HG03066 (cell line): ENCODE measurements around the gene CCDC24.

Experiments
- ATAC-seq: cut with Tn5 transposase; IDR thresholded peaks from one replicate; pipeline ENCODE4 v1.9.1; 2021; ENCODE audit warnings: low read depth; ENCODE audit not compliant: unreplicated experiment

Gene CCDC24

DNA sequence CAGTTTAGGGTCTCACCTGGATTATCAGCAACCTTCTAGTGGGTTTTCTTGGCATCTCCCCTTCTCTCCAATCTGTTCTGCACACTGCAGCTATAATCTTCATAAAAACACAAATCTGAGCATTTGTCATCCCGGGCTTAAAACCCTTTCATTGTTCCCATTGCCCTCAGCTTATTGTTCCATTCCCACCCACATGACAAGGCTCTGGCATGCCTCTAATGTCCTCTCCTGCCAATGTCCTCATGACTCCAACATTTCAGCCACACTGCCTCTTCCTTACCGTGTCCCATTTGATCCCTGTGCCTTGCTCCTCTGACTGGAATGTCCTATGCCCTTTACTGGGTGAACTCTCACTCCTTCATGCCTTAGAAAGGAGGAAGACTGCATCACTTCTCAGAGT lies 29.1 kb upstream of the CCDC24 start:
- no peak for ATAC-seq

DNA sequence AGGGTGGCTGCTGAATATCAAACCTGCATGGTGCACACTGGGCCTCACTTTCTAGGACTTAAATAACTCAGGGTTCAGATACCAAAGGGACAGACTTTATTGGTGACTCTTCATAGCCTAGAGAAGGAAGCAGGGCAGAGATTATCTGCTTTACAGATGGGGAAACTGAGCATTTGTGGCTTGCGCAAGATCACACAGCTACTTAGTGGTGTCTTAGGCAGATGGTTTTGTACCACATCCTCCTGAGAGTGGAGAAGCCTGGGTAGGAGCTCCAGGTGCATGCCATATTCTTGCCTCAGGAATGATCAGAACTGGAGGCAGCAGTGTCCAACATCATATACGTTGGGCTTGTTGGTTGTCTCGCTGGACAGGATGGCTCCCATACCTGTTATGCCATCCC lies 28.4 kb upstream of the CCDC24 start:
- ATAC-seq, result no peak

DNA sequence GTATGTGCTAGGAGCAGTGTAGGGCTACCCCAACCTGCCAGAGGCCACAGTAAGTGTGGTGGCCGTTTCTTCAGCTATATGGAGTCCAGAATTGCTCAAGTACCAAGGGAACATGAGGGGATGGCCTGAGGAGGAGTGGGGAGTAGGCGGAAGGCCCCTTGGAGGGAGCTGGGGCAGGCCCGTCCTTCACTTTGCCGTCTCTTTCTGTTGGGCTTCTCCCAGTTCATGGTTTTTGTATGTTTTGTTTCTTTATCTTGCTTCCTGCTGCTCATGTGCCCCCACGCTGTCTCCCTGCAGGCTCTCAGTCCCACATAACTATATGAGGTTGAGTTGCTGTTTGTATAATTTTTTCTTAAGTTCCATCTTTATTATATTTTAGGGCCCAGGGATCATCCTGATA lies 27.5 kb upstream of the CCDC24 start:
- ATAC-seq, result no peak

DNA sequence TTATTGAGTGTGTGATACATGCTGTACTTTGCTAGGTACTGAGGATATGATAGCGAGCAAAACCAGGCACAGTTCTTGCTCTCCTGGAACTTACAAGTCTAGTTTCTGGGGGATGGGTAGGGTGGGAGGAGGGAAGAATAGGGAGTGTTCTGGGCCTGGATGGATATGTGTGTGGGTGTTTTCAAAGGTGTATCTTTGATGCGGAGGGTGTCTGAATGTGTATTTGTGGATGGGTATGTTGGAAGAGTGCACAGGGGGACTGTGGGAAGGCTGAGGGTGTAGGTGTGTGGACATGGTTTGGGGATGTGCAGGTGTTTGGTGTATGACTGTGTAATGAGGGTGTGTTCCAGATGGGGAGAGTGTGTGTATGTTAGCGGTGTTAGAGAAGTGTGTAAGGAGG lies 26.1 kb upstream of the CCDC24 start:
- ATAC-seq, result no peak

DNA sequence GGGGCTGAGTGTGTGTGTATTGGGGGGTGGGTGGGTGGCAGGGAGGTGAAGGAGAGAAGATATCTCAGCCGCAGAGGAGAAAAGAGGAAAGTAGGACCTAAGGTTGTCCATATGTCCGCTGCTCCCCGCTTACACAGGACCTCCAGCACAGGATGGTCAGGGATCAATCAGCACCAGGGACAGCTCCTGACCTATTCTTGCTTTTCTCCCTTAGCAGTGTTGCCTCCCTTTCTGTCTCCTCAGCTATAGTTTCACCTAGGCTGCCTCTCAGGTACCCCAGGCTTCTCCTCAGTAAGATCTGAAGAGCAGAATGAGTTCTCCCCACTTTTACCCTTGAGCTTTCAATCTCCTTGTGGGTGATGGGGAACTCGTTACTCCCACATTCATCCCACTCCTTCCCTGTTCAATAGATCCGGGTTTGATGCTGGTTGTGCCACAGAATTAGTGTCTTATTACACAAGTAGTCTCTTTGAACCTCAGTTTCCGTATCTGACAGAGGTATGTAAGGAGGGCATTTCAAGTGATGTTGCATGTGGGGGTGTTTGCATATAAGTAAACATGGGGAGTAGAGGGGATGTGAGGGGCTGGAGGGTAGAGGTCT lies 23.0 kb upstream of the CCDC24 start:
- ATAC-seq, result no peak

DNA sequence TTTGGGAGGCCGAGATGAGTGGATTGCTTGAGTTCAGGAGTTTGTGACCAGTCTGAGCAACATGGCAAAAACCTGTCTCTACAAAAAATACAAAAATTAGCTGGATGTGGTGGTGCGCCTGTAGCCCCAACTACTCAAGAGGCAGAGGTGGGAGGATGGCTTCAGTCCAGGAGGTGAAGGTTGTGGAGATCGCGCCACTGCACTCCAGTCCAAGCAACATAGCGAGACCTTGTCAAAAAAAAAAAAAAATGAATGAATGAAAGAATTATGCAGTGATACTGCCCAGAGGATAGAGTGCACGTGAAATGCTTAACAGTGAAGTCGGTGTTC lies 22.0 kb upstream of the CCDC24 start:
- ATAC-seq, result no peak

DNA sequence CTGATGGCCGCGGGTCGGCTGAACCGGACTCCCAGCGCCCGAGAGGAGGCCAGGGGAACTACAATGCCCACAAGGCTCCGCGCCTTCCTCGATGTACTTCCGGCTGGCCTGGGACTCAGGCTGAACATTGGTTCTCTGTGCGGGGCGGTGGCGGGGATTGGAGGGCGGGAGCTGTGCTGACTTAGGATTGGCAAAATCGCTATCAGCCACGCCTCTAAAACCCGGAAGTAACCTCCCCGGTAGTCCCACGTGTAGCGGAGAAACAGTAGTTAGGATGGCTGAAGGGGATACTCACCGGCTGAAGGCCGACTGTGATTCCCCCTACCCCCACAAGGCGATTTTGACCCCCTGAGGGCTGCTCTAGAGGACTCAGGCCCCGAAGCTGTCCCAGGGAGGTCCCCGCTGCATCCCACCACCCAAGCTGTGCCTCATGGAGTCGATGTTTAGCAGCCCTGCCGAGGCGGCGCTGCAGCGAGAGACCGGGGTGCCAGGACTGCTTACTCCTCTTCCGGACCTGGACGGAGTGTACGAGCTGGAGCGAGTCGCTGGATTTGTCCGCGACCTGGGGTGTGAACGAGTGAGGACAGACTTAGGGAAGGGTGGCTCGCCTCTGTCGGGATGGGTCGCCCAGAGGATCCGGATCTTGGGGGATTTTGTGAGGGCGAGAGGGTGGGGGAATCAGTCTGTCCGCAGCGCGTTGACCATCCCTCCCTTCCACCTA lies 21.5 kb upstream of the CCDC24 start, which contains the start of gene DPH2:
DPH2 (plus strand) TSS at position 265 of the 721 bp plus-strand sequence; CDS start at position 431, 166 bp downstream.
- ATAC-seq, result peak; percentile 88

DNA sequence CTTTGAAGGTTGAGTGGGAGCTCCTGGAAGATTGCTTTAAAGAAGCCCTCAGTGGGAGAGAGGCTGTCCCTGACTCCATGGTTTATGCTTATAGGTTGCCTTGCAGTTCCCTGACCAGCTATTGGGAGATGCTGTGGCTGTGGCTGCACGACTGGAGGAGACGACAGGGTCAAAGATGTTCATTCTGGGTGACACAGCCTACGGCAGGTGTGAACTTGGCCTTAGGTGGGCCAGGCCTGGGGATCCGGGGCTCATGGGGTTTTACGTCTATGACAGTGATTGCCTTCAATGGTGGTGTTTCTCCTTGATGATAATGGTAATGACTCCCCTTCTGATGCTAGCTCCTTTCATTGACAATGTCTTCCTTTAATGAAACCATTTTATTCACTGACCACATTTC lies 20.9 kb upstream of the CCDC24 start:
- no peak for ATAC-seq

DNA sequence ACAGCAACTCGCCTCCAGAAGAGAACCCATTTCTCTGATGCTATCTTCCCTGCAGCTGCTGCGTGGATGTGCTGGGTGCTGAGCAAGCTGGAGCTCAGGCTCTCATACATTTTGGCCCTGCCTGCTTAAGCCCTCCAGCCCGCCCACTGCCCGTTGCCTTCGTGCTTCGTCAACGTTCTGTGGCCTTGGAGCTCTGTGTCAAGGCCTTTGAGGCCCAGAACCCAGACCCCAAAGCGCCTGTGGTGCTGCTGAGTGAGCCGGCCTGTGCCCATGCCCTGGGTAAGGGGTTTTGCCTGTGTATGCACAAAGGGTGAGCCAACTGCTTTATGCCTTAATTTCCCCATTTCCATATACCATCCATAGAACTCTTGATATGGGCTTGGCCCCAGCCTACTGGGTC lies 20.5 kb upstream of the CCDC24 start:
- no peak for ATAC-seq

DNA sequence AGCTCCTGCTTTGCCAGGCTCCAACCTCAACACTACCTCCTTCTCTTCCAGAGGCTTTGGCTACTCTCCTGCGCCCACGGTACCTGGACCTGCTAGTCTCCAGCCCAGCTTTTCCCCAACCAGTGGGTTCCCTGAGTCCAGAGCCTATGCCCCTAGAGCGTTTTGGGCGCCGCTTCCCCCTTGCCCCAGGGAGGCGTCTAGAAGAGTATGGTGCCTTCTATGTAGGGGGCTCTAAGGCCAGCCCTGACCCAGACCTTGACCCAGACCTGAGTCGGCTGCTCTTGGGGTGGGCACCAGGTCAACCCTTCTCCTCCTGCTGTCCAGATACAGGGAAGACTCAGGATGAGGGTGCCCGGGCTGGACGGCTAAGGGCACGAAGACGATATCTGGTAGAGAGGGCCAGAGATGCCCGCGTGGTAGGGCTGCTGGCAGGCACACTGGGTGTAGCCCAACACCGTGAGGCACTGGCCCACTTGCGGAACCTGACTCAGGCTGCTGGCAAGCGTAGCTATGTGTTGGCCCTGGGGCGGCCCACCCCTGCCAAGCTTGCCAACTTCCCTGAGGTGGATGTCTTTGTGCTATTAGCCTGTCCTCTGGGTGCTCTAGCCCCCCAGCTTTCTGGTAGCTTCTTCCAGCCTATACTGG lies 19.9 kb upstream of the CCDC24 start:
- no peak for ATAC-seq

DNA sequence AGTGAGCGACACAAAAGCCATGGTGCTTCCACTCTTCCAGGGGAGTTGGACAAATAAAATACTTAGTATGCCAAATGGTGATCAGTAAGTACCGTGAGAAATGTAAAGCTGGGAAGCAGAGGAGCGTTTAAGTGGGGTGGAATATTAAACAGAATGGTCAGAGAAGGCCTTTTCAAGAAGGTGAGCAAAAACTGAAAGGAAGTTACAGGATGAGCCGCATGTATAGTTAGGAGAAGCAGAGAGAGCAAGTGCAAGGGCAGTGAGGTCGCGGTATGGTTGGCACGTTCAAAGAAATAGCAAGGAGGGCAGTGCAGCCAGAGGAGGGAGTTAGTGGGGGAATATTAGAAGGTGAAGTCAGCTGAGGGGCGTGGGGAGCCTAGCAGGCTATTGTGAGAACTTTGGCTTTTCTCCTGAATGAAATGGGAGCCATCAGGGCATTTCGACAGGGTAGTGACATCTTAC lies 17.4 kb upstream of the CCDC24 start:
- no peak for ATAC-seq

DNA sequence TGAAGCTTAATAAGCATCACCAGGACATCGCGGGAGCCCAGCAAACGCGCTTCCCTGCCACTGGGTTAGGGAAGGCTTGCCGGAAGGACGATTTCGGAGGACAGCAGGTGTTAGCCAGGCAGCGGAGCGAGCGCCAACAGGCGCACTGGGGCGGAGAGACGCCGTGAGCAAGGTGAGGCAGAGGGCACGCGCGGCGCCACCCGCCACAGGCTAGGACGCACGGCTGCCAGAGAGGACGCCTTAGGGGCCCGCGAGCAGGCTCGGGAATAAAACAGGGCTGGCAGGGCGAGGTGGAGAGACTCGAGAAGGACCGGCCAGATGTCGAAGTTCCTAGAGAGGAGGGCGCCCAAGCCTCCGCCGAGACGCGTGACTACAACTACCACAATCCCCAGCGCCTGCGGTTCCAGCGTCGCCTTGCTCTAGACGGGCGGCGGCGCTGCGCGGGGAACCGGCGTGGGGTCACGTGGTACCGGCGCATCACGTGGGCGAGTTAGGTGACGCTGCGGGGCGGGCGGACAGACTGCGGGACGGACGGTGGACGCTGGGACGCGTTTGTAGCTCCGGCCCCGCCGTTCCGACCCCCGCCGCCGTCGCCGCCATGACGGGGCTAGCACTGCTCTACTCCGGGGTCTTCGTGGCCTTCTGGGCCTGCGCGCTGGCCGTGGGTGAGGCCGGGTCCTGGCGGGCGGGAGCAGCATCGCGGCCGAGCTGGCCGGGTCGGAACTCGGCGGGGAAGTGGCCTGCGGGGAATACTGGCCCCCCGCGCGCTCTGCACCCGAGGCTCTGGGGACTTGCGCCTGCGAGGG lies 16.8 kb upstream of the CCDC24 start, which contains the start of gene ATP6V0B:
ATP6V0B (plus strand) TSS at position 518 of the 806 bp plus-strand sequence; CDS start at position 599, 81 bp downstream.
- peak; percentile 63 for ATAC-seq

DNA sequence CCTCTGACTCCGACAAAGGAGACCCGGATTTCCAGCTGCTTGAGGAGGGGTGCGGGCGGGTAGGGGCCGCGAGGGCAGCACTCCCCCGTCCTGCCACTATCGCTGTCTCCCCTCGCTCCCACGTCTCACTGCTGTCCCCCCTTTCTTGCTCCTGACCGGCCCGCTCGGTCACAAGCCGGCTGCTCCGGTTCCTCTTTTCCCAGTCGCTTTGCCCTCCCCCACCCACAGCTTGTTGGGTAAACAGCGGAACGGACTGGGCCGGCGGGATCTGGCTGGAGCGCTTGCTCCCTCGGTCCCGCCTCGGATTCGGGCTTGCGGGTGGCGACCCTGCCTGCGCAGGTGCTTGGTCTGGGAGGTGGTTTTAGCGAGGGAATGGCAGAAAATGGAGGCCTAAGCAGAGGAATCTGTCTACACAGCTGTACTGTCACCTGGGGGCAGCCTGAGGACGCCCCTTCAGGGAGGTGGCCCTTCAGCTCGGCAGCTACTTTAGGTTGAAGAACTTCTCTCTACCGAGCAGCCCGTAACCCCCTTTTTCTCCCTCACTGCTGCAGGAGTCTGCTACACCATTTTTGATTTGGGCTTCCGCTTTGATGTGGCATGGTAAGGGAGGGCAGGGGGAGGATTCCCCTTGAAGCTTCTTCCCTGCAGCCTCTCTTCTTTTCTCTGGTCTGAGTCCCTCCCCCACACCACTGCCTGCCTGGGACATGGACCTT lies 16.0 kb upstream of the CCDC24 start:
- no peak for ATAC-seq

DNA sequence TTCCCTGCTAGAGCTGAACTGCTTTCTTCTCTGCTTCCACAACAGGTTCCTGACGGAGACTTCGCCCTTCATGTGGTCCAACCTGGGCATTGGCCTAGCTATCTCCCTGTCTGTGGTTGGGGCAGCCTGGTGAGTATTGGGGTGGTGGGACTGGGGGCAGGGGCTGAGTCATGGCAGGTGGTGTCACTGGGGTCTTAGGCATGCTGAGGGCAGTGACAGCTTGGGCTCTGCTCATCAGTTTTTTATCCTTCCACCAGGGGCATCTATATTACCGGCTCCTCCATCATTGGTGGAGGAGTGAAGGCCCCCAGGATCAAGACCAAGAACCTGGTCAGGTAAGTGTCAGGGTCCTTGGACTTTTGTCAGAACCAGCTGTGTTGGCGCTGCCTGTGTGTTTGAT lies 15.4 kb upstream of the CCDC24 start:
- ATAC-seq, result no peak

DNA sequence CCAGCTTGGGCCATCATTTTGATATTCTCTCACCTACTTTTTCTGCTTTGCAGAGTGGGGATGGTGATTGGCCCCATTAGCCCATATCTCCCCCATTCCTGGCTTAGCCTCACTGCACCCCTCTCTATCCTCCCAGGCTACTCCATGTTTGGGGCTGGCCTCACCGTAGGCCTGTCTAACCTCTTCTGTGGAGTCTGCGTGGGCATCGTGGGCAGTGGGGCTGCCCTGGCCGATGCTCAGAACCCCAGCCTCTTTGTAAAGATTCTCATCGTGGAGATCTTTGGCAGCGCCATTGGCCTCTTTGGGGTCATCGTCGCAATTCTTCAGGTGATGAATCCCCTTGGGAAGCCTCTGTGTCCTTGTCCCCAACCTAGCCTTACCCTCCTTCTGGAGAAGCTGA lies 14.5 kb upstream of the CCDC24 start:
- ATAC-seq, result no peak

DNA sequence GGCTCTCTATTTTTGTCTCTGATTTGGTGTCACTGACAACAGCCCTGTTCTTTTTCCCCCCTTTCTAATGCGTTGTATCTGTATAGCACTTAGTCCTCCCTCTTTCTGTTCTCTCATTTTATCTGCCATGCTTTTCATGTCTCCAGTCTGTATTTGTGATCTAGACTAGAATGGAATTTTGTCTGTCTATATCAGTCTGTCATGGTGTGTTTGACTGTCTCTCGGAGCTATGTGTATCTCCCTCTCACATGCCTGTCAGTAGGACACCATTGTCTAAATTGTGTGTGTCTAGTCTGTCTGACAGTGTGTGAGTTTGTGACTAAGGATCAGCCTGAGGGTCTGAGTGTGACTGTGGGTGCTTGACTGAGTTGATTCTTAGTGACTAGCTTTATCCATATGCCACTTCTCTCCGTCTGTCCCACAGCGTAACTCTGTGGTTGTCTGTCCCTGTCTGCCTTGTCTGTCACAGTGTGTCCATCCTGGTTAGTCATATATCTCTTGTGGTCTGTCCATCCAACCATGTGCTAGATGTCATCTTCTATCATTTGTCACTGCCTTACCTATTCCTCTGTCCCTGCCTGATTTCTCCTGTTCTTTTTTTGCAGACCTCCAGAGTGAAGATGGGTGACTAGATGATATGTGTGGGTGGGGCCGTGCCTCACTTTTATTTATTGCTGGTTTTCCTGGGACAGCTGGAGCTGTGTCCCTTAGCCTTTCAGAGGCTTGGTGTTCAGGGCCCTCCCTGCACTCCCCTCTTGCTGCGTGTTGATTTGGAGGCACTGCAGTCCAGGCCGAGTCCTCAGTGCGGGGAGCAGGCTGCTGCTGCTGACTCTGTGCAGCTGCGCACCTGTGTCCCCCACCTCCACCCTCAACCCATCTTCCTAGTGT lies 13.8 kb upstream of the CCDC24 start:
- no peak for ATAC-seq

DNA sequence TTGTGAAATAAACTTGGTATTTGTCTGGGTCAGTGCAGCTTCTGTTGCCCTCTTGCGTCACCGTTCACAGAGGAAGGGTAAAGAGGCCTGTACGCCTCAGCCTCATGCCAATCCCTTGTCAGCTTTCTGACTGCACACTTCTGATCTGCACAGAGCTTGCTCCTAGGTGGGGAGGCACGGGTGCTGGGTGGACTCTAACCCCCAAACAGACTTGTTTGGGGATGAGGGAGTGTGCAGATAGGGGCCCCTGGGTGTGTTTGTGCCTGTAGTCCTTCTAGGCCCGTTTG lies 13.2 kb upstream of the CCDC24 start:
- no peak for ATAC-seq

DNA sequence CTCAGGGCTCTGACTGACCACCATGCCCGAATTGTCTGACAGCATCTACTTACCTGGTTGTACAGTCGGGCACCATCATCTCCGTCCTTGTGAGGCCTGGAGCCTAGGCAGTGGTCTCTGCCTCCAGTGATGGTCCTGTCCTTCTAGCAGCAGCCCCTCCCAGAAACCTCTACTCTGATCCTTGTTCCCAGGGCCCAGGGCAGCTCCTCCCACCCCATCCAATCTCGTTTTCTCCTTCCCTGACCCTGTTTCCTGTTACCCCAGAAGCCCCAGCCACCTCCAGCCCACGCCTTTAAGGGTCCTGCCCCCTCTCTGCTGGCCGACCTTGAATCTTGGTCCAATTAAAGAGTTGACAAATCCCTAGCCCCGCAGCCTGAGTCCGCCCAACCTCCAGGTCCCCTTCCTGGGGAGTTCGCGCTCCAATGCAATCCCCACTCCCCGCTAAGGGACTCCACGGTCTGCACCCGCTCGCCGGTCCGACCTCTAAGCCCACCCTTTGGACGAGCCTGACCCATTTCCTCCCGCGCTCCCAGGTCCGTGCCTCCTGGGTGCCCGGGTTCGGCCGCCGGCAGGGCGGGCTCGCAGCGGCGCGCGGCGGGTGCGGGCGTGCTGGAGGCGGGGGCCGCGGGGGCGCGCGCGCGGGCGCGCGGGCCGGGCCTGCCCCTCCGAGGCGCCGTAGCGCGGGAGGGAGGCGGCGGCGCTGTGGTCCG lies 12.7 kb upstream of the CCDC24 start, which contains the start of gene B4GALT2:
B4GALT2 (plus strand) TSS at position 660 of the 710 bp plus-strand sequence. CDS start 1,951 bp downstream, outside the sequence.
- no peak for ATAC-seq

DNA sequence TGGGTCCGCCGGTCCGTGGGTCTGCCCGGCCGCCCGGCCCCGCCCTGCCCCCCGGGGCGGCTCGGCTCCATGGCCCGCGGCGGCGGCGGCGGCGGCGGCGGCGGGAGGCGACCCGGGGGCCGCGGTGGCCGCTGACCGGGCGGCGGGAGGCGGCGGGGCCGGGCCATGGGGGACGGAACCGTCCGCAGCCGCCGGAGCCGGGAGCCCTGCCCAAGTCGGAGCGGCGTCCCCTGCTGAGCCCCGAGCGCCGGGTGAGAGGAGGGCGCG lies 12.2 kb upstream of the CCDC24 start:
- no peak for ATAC-seq
